Activated naive CD4-positive, alpha-beta T cell treated with anti-CD3 and anti-CD28 coated beads, Interleukin-2, amount 10 ng/mL, durations not matched to agents 5 hours and 36 hours (primary cell): Measurements from ENCODE around the gene PRR16. TPM values are rescaled to one million over a fixed set of nuclear protein-coding genes. Genes with fewer than 3 reads are reported as not detected.

ENCODE experiments used
- total RNA-seq, 2 experiments: library from RNA; stranded (reverse); gene quantifications; one replicate each; pipeline ENCODE4 v1.2.3, GENCODE V29; 2021

PRR16 gene
- not detected for total RNA-seq

DNA sequence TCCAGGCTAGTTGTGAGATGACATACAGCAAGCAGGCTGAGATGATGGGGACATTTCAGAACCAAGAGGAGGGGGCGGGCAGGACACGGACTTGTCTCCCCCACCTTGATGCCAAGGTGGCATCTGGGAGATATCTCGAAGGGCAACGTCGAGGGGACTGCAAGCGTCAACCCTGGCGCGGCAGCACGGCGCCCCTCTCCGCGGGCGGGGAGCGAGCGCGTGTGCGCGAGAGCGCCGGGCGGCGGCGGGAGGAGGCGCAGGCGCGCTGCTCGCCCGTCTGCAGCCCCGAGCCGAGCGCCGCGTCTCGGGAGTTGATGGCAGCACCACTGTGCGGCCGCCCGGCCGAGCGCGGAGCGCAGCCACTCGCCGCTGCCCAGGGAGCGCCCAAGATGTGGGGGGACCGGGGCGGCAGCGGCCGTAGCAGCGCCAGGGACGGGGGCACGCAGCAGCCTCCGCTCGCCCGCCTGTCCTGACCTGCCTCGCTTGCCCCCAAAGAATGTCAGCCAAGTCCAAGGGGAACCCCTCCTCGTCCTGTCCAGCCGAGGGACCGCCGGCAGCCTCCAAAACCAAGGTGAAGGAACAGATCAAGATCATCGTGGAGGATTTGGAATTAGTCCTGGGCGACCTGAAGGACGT, at the start of gene PRR16:
PRR16 (plus strand) TSS at position 310 of the 636 bp plus-strand sequence.

